LNCAP (cell line): ENCODE data around the gene PEMT.

Experiments used
- CTCF ChIP-seq: fragments of 450-650 bp; IDR thresholded peaks from 2 replicates; pipeline ENCODE4 v1.5.1; 2017; ENCODE audit warnings: mild to moderate bottlenecking

PEMT gene

GRCh38 chr17:17514993-17515933, 76.2 kb downstream of the PEMT start:
- no peak for TF ChIP-seq CTCF

- TF ChIP-seq CTCF = no peak
Measured at GRCh38 chr17:17514361-17514992, 77.0 kb downstream of the PEMT start.

GRCh38 chr17:17513626-17514025, 77.9 kb downstream of the PEMT start:
- no peak for TF ChIP-seq CTCF

GRCh38 chr17:17512866-17513265, 78.6 kb downstream of the PEMT start:
- TF ChIP-seq CTCF = no peak

- TF ChIP-seq CTCF = no peak
Measured at GRCh38 chr17:17511881-17512858, 79.3 kb downstream of the PEMT start.

- no peak for TF ChIP-seq CTCF
Measured at GRCh38 chr17:17511293-17511741, 80.2 kb downstream of the PEMT start.
